NCI-H1092 treated with DMSO at 0.1 percent for 48 hours (cell line): Measurements from ENCODE around the gene SUSD6.
"Not testable (repeated sequence)": the region's sequence is repeated elsewhere in the genome, so short reads cannot be mapped to it uniquely, and the experiment has no call there.

ENCODE experiments used
- DNase-seq: peaks from one replicate; lab custom pipeline; 2025; lab: John Stamatoyannopoulos, UW

Gene SUSD6

DNA sequence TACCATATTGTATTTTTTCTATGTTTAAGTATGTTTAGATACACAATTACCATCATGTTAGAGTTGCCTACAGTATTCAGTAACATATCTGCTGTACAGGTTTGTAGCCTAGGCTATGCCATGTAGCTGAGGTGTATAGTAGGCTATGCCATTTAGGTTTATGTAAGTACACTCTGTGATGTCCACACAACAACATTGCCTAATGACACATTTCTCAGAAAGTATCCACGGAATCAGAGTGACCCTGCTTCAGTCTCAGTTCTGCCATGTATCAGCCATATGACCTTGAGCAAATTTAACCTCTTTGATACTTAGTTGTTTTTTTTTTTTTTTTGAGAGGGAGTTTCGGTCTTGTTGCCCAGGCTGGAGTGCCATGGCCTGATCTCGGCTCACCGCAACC, 12.7 kb downstream of the SUSD6 start:
- DNase-seq, result no peak

DNA sequence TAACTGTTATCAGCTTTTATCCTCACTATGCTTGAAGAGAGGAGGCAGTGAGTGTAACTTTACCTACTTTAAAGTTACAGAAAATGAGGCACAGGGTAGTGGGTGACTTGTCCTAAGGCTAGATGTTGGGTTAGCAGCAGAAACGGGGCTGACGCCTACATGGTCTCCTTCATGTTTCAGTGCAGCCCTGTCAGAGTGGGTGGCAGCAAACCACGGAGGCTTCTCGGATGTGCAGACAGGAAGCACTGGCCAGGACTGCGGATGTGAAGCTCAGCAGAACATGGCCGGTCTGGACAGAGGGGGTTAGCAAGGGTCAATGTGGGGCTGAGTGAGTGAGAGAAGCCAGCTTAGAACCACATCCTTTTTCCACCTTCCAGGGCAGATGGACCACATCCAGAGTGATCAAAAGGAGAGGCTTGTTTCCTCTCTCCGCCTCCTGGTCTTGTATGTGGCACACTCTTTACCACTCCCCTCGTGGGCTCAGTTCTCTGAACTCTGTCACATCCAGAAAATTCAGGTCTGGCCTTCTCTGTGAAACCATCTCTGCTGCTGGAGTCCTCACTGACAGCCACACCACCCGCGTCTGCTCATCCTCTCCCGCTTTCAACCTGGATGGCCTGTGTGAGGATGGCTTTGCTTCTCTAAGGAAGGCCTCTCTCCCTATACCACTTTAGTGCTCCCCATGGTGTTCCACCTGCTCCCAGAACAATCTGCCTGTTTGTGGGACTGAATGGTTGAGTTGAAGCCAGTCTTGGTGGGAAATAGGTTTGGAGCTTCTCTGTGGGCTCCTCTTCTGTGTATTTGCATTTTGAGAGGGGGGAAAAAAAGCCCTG, 14.1 kb downstream of the SUSD6 start:
- DNase-seq, result no peak

DNA sequence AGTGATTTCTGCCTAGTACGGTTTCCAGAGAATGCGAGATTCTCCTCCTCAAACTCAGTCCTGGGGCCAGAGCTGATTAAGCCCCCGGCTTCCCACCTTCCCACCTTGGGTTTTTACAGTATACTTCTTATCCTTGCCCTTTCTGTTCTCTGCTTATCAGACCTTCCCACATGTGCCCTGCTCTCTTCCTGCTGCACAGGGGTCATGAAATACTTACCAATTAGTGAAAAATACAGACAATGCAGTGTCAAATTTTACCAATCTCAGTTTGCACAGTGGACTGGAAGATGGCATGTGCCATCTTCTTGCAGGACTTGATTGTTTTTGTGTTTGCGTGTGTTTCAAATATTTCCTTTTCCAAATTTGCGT, 14.7 kb downstream of the SUSD6 start:
- no peak for DNase-seq

DNA sequence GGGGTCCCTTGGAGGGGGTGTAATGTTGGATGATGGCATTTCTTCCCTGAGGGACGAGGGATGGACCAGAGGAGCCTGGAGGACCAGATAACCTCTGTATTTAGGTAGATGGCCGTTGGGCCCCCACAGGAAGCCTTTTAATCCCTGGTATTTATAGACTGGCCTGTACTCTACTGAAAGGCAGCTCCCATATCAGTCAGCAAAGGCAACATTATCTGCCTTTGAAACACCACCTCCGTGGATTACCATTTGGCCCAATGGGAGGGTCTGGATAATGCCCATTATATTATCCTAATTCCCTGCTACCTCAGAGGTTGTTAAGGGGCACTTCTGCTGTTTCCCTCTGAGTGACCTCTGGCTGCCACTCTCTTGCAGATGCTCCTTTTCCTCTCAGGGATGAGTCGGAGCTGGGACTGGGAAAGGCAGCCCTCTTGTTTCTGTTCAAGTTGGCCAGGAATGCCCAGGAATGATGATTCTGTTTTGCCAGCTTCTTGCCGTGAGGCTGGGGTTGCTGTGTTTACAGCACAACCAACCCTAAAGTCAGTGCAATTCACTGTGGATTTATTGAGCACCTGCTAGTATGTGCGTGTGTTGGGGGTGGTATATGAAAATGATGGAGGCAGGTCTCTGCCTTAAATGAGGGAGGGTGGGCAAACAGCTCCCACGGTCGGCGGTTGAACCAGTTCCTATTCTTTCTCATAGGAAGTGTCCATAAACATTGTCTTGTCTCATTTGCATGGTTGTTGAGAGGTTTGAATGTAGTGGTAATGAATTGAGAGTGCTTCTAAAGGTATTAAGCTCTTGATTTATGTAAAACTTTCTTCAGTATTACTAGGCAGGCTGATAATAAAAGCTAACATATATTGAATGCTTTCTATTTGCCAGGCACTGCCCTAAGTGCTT, 18.1 kb downstream of the SUSD6 start:
- DNase-seq, result no peak

DNA sequence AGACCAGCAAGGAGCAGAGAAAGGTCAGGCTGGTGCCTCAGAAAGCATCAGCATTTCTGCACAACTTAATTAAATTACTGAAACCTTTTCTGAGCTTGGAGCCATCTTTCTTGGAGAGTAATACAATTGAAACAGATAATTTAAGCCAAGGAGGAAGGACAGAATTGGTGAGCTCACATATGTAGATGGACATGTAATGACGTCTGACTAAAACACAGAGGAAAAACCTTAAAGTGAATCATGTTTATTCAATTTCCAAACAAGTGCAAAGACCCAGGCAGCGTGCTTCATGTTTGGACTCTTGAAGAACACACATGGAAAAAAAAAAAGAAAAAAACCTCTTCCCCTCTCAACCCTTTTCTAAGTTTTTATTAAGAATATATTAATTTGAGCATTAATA, 19.0 kb downstream of the SUSD6 start:
- DNase-seq, result no peak

DNA sequence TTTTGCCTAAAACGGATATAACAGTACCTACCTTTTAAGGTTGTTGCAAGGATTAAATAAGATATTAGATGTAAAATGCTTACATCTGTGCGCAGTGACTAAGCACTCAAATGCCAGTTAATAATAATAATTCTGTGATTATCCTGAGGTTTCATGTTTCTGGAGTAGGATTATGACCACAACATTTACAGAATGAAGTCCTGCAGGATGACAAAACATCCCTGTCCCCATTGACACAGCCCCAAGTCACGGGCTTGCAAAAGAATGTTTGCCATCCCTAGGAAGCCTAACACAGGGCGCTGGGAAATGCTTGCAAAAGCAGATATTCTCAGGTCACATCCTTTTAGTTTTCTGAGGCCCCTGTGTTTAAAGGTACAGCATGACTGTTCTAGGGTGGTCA, 20.1 kb downstream of the SUSD6 start:
- DNase-seq, result no peak

DNA sequence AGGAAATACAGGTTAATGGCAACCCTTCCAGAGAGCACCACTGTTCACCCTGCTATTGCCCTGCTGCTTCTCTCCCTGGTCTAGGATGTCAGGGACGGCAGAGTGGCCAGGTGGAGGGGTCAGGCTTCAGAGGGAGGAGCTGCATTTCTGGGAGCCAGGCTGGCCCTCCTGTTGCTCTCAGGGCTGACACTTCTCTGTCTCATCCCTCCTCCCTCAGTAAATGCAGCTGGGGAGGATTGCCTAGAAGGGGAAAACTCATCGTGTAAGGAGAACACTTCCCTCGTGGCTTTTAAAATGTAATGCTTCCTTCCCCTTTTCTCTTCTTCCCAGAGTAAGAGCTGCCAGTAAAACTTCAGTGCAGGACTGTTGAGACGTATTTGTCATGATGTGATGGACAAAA, 20.8 kb downstream of the SUSD6 start:
- DNase-seq, result no peak

DNA sequence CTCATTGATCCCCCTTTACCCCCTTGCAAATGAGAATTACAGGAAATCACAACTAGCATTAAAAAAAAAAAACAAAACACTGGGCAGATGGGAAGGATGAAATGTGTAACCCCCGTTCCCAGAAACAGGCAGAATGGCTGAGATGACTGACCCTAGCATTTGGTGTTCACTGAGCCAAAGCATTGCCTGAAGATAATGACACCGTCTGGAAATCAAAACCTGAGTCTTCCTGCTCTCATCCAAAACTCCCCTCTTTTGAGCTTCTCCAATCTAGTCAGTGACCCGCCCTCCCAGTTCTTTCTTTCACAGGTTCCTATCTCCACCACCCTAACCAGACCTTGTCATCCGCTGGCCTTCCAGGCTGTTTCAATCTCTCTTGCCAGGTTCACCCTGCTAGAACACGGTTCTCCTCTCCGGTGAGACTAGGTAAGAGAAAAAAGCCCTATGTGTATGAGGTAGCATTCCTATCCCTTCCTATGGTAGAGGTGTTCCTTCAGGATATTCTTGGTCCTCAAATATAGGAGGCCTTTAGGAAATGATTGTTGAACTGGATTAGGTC, 21.3 kb downstream of the SUSD6 start:
- no peak for DNase-seq

DNA sequence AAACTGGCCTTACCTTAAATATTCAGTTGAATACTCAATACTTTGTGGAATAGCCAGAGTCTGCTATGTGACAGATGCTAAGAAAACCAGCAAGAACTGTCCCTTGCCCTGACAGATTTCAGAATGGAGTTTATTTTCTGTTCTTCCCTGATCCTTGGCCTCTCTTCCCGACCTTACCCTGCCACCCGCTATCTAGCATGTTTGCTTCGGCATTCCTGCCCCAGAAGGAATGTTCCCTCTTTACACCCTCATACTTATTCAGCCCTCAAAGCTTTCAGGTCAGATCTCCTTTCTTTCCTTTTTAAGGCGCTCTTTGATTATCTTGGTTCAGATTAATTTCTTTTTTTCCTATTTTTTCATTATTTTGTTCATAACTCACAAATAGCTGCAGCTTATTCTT, 21.8 kb downstream of the SUSD6 start:
- no peak for DNase-seq

DNA sequence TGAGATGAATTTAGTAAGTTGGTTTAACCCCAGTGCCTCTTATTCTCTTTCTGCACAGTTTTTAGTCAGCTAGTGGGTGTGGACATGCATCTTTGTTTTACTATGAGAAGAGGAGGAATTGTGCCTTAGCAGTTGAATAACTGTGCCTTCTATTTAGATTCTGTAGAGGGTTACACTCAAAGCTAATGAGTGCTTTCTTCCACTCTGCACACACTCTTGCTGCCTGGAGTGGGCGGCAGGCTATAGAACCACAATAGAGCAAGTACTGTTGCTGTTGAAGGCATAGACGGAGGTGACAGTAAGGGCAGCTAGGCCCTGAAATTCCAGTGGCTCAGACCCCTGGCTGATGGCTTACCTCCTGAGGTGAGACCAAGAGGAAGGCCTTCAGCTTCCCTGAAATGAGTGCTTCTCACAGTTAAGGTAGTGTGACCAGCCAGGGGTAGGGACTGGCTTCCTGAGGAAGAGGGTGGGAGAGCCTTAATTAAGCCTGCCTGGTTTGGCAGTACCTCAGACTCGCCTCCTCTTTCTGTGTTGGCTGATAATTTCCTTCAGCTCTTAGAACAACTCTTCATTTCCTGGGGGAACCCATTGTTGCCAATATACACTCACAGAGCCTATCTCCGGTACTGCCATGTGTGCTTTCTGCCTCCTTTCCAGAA, 24.7 kb downstream of the SUSD6 start:
- DNase-seq, result peak; percentile 60

DNA sequence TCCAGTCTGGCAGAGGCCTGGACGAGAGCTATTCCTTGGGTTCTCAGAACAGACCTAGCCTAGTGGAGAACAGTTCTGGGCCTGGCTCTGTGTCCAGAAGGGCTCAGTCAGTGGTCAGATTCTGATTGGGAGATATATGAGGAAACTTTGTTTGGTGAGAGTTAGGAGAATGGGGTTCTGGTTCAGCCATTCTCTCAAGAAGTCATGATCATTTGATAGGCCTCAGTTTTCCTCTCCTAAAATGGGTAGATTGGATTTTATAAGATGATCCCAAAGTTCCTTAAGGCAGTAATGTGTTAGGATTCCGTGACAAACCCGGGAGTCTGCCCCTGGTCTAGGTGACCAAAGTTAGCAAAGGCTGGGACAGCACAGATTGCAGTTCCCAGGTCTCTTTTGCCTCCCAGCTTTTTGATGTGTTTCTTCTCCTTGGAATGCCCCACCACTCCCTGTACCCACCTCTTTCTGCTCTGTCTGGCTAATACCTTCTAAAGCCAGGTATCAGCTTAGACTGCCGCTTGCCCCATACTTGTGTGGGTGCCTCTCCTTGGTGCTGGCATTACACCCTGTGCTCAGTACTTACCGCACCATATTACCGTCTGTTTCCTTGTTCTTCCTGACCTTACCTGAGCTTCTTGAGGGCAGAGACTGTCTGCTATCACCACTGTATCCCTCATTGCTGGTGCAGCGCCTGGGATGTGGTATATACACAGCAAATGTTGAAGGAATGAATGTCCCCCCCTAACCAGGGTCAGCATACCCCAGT, 25.5 kb downstream of the SUSD6 start:
- DNase-seq, result no peak

DNA sequence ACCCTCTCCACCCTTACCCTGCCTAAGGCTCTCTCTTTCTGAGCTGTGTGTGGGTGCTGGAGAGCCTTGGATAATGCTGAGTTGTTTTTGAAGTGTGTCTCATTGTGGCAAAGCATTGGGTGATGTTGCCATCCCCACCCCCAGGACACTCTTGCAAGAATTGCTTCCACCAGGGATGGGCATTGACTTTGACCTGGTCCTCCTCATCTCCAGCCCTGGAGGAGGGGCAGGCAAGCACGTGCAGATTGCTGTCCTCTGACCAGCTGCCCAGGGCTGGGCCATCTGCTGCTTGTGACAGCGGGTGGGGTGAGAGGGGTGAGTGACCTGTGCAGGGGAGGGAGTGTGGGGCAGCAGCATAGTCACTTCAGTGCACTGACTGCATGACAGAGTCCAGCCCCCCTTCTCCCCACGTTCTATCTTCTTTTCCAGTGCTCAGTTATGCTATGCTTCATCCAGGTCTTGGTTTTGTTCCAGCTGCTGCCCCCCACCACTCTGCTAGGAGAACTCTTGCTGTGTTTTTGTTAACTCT, 26.2 kb downstream of the SUSD6 start:
- no peak for DNase-seq

DNA sequence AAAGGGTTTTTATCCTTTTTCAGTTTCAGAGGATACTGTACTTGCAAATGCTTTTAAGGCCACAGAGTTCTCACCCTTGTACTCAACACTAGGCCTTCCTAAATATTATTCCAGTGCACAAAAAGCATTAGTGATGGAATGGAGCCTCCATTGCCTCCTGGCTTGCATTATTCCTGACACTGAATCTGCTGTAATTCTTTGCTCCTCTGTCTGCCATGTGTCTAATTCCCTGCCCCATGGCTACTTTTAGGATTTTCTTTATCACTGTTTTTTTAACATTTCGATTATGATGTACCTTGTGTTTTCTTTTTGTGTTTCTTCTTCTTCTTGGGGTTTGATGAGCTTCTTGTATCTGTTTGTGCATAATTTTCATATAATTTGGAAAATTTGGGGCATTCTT, 29.5 kb downstream of the SUSD6 start:
- no peak for DNase-seq

DNA sequence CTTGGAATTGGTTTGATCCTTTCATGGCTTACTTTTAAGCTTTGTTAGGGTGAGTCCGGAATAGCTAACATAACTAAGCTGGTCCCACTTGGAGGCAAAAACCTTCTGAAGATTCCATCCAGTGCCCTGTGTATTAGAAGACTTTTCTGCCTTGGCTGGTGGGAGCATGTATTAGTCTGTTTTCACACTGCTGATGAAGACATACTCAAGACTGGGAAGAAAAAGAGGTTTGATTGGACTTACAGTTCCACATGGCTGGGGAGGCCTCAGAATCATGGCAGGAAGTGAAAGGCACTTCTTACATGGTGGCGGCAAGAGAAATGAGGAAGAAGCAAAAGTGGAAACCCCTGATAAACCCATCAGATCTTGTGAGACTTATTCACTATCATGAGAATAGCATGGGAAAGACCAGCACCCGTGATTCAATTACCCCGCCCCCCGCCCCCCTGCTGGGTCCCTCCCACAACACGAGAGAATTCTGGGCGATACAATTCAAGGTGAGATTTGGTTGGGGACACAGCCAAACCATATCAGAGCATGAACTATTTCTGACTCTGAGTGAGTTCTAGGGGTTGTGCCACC, 30.9 kb downstream of the SUSD6 start:
- not testable (repeated sequence) for DNase-seq

DNA sequence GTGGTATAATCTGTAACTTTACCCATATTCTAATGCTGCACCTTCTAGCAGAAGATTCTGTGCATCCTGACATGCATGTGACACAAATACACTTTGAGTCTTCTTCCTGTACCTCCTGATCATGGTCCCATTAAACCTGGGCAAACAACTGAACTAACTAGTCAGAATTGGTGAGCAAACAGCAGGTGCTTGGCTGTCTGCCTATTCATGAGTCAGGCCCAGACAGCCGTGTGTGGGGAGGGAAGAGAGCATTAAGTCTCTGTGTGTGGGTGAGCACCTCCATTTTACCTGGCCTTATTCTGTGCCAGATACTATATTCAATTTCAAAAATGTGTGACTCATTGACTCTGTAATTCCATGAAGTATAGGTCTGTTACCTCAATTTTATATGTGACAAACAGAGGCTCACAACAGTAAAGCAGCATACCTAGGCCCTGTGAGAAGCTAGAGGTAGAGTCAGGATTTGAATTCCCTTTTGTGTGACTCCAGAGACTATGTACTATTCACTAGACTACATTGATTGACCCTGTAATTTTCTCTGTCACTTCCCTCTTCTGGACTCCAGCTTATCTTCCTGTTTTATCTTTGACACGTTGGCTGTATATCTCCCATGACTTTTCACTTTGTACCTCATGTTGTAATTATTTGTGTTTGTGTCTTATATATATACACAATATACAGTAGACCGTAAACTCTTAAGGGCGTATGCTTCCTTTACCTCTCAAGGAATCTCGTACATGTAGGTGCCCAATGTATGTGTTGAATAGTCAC, 32.2 kb downstream of the SUSD6 start:
- DNase-seq, result peak; percentile 98

DNA sequence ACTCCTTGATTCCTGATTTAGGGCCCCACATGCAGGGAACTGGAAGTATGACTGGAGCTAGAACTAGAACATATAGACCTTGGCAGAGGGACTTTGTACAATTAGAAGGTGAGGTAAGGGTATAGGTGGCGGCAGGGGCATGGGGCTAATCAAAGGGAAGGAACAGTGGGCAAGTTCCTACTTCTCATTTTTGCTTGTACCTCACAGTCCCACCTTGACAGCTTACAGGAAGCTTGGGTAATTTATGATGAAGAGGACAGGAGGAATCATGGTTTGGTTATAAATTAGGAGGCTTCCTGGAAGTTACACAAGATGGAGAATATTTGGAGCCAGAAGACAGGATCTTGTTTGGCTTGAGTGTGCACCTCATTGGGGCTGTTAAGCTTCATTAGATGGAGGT, 33.4 kb downstream of the SUSD6 start:
- no peak for DNase-seq

DNA sequence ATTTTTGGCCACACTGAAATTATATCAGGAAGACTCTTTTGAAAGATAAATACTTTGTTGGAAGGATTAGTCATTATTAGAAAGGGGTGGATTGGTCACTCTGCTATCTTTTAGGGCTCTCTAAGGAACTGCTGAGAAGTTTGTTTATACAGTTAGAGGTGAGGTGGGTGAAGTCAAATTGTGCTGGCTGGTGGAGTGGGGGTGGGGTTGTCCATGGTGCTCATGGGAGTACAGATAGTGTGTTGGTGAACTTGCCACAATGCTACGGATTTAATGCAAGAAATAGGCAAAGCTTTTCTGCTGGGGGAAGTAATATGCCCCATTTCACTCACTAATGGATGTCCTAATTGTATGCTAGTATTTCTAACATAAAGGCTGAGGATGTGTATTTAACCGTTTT, 35.8 kb downstream of the SUSD6 start:
- no peak for DNase-seq

DNA sequence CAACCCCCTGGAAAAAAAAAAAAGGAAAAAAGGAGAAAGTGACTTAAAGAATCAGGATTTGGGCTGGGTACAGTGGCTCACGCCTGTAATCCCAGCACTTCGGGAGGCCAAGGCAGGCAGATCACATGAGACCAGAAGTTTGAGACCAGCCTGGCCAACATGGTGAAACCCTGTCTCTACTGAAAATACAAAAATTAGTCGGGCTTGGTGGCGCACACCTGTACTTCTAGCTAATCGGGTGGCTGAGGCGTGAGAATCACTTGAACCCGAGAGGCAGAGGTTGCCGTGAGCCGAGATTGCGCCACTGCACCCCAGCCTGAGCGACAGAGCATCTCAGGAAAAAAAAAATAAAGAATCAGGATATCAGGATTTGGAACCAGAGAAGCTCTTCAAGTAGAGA, 36.2 kb downstream of the SUSD6 start:
- not testable (repeated sequence) for DNase-seq

DNA sequence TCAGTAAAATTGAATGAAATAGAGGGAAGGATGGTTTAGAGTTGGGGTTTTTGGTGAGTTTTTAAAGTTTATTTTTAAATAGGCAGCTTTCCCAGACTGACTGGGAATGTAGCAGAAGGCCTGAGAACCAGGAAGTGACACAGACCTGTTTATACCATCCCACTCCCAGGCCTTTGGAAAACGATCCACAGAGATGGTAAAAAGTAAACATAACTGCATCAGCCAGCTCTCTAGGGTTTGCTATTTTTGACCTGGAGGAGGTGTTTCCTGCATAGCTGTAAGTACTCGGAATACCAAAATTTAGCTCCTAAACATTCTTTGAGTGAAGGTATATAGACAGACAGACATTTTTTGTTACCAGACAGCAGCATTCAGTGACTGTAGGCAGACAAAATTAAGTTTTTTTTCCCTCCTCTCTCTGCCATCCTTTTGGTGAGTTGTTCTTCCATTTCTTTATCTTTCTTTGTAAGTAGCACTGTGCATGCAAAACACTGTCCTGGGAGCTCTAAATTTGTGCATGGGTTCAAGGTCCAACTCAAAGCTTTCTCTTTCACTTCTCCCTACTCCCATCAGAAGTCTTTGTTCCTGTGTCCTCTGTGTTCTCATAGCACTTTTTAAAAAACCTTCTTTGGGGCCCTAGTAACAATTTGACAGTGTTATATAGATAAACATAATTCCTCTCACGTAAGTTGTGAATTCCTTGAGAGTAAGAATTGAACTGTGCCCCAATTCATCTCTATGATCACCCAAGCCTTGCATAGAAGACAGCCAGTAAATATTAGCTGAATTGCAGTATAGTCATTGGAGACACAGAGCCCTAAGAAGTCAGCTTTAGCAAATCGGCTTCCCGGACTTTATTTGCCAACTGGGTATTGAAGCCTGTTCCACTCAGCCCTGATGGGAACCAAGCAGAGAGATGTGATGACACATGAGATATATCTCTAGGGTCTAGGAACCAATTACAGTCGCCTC, 37.4 kb downstream of the SUSD6 start:
- peak; percentile 39 for DNase-seq
